Kidney (tissue), 14 donors: ENCODE measurements around the gene PARD6G. TPM values are rescaled to one million over a fixed set of nuclear protein-coding genes. Genes with fewer than 3 reads are reported as not detected.

Source experiments
- DNase-seq, 5 donors: peaks; one replicate each; pipeline ENCODE4 v3.0.0-alpha.2; 2013 to 2020
- FAIRE-seq: peaks from 2 replicates; lab custom pipeline; 2012; peaks lifted over from hg19 to GRCh38; lab: Jason Lieb, UNC
- H3K27ac ChIP-seq, 2 donors: one replicate each; pipeline ENCODE4 v1.7.0; 2013; ENCODE audit warnings: low read depth in 2 of 2, low read length in 2 of 2, inconsistent platforms in 1 of 2
- H3K27me3 ChIP-seq: one replicate; pipeline ENCODE4 v1.7.1; 2013; ENCODE audit warnings: low read length, inconsistent platforms; ENCODE audit not compliant: control insufficient read depth, insufficient read depth
- H3K36me3 ChIP-seq, 3 donors: one replicate each; pipeline versions ENCODE4 v1.7.0 to v1.7.1; 2013; ENCODE audit warnings: low read length in 3 of 3, control low read depth in 1 of 3, inconsistent platforms in 1 of 3; ENCODE audit not compliant: insufficient read depth in 3 of 3, control insufficient read depth in 2 of 3
- H3K4me1 ChIP-seq, 3 donors: one replicate each; pipeline versions ENCODE4 v1.7.0 to v1.7.1; 2013; ENCODE audit warnings: low read length in 3 of 3, inconsistent platforms in 1 of 3, low read depth in 1 of 3; ENCODE audit not compliant: control insufficient read depth in 2 of 3, insufficient read depth in 2 of 3
- H3K4me3 ChIP-seq, 3 donors: one replicate each; pipeline versions ENCODE4 v1.7.0 to v1.8.1; 2013; ENCODE audit warnings: low read length in 3 of 3, control low read depth in 1 of 3, inconsistent platforms in 1 of 3
- H3K9ac ChIP-seq, 3 donors: one replicate each; pipeline versions ENCODE4 v1.7.0 to v1.7.1; 2013; ENCODE audit warnings: low read length in 3 of 3, control low read depth in 1 of 3, inconsistent platforms in 1 of 3
- H3K9me3 ChIP-seq, 3 donors: one replicate each; pipeline versions ENCODE4 v1.7.0 to v1.7.1; 2013; ENCODE audit warnings: low read length in 3 of 3, control low read depth in 1 of 3, inconsistent platforms in 1 of 3; ENCODE audit not compliant: control insufficient read depth in 2 of 3, insufficient read depth in 1 of 3
- CTCF ChIP-seq: IDR thresholded peaks from 3 replicates; pipeline ENCODE4 v1.5.1; 2012; ENCODE audit warnings: mild to moderate bottlenecking, moderate library complexity, borderline replicate concordance; ENCODE audit not compliant: insufficient read depth; ENCODE audit errors: extremely low read depth
- intact Hi-C: fragments of 100-400 bp; cut with DNase I; formaldehyde crosslinking; loops from one replicate; pipeline ENCODE4 v1.11.1; 2022
- polyA plus RNA-seq: library from polyadenylated mRNA; stranded (reverse); fragments of 350-450 nt; fragmentation: Illumina TruSeq; extraction: RNeasy Lipid Tissue Mini Kit (QIAGEN cat#74804); gene quantifications from one replicate; pipeline ENCODE4 v1.2.3, GENCODE V29; 2014; ENCODE audit warnings: low read depth, low replicate concordance; ENCODE audit not compliant: insufficient read depth
- total RNA-seq: library from RNA; stranded (reverse); fragmentation: NEBNext Ultra II Directional; extraction: Animal tissue kit (Norgen Biotek cat#: 25700); gene quantifications from one replicate; pipeline ENCODE4 v1.2.1, GENCODE V29; 2021
- donor health status: control.
- donor health status: control.
- donor health status: control.
- donor health status: control.
- donor health status: control.
- donor health status: DM: yes; HTN: yes; CAD: no.
- donor health status: Normal renal cell carcinoma (clear cell type).

The PARD6G gene
- total and polyA plus RNA-seq, 2 donors from 2014 or later, result 1.9 to 10.7 TPM

GRCh38 chr18:80231151-80231550, 16.2 kb downstream of the PARD6G start:
- Histone ChIP-seq H3K36me3 (no peaks in the 10 kb centered on the region), H3K27me3 (no peaks in the 10 kb centered on the region), H3K4me3 (no peak overlapping the region), H3K9ac (no peak overlapping the region), H3K27ac (no peak overlapping the region), H3K4me1 (peaks cover 0 to 2% (median 0%) of the 10 kb centered on the region in 3 donors), H3K9me3 (no peaks in the 10 kb centered on the region)
- TF ChIP-seq CTCF, result no peak
- intact Hi-C loops, result no loop called here
- no peak for FAIRE-seq
- no peak for DNase-seq

DNA sequence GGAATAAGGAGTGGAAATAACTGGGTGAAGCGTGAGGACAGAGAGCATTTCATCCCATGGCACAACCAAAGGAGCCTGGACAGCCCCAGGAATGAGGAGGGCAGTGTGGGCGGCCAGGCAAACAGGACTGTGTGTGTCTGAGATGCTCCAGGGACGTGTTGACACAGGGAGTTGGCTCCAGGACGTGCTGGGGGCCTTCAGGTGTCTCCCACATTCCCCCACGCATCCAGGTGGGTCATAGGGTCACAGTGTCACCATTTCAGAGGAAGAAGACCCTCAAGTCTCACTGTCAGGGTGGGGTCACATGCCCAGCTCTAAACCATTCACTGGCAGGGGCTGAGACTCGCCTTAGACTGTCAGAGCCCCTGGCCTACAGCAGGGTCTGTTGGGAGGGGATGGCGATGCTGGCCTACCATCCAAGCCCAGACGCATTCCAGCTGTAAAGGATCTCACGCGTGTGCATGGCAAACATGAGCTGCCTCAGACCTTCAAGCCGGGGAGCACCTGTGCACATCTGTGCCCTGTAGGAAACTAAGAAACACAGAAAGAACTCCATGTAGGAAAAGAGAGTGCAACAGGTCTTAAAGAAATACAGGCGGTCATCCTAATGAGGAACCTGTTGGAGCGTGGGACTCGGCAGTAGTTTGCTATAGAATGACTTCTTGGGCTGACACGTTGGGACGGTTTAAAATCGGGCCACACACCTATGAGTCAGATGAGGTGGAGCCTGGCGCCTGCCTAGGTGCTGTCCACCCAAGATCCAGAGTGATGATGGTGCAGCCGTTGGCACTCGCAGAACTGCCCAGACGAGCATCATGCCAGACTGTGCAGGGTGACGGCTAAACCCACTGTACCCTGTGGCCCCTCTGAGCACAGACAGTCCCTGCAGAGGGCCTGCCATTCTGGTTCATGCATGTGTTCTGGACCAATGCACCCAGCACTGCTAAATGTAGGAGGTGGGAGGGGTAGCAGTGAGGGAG, 17.3 kb downstream of the PARD6G start:
- no peak overlapping the region for H3K9ac ChIP-seq
- H3K36me3 ChIP-seq, result no peaks in the 10 kb centered on the region
- H3K4me1 ChIP-seq, result peaks cover 0 to 2% (median 0%) of the 10 kb centered on the region in 3 donors
- FAIRE-seq, result no peak
- no peak for TF ChIP-seq CTCF
- H3K27me3 ChIP-seq, result no peaks in the 10 kb centered on the region
- DNase-seq, result no peak
- H3K4me3 ChIP-seq, result no peak overlapping the region
- intact Hi-C loops, result no loop called here
- H3K27ac ChIP-seq, result no peak overlapping the region
- no peaks in the 10 kb centered on the region for H3K9me3 ChIP-seq

DNA sequence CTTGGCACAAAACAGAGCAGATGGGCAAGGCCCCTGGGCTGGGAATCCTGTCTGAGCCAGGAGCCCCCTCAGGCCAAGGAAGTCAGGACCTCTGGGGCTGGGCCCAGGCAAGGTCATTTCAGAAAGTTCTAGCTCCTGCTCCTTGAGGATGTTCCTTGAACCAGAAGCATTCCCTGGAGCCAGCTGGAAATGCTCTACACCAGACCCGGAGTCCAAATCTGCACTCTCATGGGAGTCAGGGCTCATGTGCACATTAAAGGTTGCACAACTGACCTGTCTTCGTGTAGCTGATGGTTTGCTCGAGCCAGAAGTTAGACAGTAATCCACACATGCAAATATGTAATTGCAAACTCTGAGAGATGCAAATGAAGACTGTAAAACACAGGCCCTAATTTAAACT, 18.0 kb downstream of the PARD6G start:
- intact Hi-C loops, result no loop called here
- TF ChIP-seq CTCF, result no peak
- no peaks in the 10 kb centered on the region for H3K9me3 ChIP-seq
- no peak overlapping the region for H3K4me3 ChIP-seq
- no peaks in the 10 kb centered on the region for H3K27me3 ChIP-seq
- no peak overlapping the region for H3K9ac ChIP-seq
- no peak for DNase-seq
- no peak for FAIRE-seq
- no peak overlapping the region for H3K27ac ChIP-seq
- H3K4me1 ChIP-seq, result peaks cover 0 to 2% (median 0%) of the 10 kb centered on the region in 3 donors
- no peaks in the 10 kb centered on the region for H3K36me3 ChIP-seq
